GM19328 (cell line): ENCODE data around the gene WDR31.
"Not testable (repeated sequence)": the region's sequence is repeated elsewhere in the genome, so short reads cannot be mapped to it uniquely, and the experiment has no call there.

Experiments used
- ATAC-seq: cut with Tn5 transposase; IDR thresholded peaks from one replicate; pipeline ENCODE4 v1.9.1; 2021; ENCODE audit warnings: mild to moderate bottlenecking, moderate library complexity; ENCODE audit not compliant: unreplicated experiment

The WDR31 gene

DNA sequence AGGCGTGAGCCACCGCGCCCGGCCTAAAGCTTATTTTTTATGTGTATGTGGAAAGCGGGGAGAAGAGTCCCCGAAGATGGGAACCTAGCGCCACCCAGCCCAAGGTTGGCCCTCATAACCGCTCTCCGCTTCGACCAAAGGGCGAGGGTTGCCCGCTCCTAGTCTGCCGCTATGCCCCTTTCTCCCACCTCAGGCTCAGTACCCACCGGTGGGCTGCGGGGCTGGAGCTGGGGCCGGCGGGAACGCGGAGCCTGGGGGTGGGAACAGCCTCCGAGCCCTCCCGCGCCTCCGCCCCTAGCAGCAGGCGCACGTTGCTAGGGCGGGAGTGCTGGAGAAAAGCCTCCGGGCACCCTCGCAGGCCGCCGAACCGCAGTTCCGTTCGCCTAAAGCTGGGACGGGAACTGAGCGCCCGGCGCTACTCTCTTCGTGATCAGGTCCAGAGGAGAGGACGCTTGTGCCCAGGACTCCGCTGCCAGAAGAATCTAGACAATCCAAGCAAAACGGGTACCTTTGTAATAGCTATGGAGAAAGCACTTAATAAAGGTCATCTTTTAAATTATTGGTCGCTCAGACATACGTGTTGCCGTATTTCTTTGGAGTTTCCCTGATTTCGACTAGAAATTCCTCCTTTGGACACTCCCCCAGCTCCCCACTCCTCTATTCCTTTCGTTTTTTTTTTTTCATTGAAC lies at the start of gene WDR31:
TSS of gene WDR31 (minus strand) at position 265 of the 689 bp plus-strand sequence. CDS start 8,253 bp downstream, outside the sequence.
- peak; percentile 97 for ATAC-seq

GRCh38 chr9:113389451-113389850 lies 49.4 kb upstream of the WDR31 start:
- no peak for ATAC-seq

DNA sequence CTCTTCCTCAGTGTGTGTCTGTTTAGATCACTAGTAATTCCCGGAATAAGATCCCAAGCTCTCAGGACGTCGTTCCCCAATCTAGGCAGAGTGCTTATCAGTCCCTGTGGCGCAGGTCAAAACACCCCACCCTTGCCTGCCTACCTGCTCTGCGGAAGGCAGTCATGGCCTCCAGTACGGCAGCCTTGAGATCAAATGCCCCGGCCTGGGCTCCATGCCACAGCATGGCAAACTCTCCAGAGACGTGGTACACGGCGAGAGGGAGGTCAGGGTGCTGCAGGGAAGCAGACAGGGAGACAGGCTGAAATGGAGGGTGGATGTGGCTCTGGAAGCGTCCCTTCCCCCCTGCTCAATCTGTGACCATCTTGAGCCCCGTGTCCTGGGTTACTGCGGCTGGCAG lies 48.8 kb upstream of the WDR31 start:
- no peak for ATAC-seq

- no peak for ATAC-seq
Observed at GRCh38 chr9:113387560-113388230, 47.6 kb upstream of the WDR31 start.

DNA sequence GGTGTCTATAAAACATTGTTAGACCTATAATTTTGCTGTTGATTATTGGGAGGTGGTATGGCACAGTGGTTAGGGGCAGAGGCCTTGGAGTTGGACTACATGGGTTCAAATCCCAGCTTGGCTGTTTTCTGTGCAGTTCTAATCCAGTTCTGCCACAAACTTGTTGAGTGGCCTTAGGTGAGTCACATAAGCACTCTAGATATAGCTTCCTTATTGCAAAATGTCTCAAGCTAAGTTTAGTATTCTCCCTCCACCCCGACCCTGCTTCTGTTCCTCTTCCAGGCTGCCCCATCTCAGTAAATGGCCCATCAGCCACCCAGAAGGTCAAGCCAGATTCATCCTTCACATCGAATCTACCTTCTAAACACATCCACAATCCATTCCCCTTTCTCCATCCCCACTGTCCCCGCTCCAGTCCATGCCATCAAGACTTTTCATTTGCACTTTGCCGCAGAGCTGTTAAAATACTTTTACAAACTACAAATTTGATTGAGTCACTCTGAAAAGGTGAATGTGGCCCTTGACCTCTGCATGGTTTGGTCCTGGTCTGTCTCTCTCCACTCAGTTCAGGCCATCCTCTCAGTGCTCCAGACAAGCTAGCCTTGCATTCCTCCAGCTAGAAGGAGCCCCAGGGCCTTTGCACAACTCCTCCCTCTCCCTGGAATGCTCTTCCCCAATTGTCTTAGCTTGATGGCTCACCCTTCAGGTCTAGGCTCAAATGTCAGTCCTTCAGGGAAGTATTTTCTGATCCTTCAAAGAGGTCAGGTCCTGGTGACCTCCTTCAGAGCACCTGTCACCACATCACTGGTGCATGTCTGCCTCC lies 46.7 kb upstream of the WDR31 start:
- ATAC-seq, result no peak

DNA sequence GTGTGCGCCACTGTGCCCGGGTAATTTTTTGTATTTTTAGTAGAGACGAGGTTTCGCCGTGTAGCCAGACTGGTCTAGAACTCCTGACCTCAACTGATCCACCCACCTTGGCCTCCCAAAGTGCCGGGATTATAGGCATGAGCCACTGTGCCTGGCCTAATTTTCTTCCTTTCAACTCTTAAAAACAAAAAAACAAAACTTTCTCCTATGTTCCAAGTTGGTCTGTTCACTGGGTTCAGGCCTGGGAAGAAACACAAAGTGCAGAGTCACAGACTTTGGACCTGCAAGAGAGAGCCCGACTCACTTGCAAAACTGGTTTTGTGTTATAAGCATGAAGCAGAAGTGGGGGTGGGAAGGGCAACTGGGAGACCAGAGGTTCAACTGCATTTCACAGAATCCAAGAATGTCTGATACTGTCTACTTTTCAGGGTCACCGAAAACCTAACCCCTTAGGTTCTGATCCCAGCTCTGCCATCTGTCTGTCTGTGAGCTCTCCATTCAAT lies 41.9 kb upstream of the WDR31 start:
- no peak for ATAC-seq

- ATAC-seq, result not testable (repeated sequence)
Observed at GRCh38 chr9:113381441-113381840, 41.4 kb upstream of the WDR31 start.

DNA sequence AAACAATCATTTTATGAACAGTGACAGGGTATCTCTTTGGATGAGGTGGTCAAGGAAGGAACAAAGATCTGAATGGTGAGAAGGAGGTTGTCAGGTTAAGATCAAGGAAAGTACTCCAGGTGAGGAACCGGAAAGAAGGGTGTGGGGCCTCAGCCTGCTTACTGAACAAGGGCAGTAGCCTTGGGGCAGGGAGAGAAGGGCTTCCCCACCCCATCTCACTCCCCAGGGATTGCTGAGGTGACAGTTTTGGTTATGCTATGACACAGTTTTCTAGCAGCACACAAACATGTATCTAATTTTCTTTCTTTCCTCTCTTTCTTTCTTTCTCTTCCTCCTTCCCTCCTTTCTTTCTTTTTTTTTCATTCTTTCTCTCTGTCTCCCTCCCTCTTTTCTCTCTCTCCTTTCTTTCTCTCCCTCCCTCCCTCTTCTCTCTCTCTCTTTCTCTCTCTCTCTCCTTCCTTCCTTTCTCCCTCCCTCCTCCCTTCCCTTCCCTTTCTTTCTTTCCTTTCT lies 40.8 kb upstream of the WDR31 start:
- ATAC-seq, result no peak

- ATAC-seq, result not testable (repeated sequence)
Observed at GRCh38 chr9:113379829-113380210, 39.7 kb upstream of the WDR31 start.

DNA sequence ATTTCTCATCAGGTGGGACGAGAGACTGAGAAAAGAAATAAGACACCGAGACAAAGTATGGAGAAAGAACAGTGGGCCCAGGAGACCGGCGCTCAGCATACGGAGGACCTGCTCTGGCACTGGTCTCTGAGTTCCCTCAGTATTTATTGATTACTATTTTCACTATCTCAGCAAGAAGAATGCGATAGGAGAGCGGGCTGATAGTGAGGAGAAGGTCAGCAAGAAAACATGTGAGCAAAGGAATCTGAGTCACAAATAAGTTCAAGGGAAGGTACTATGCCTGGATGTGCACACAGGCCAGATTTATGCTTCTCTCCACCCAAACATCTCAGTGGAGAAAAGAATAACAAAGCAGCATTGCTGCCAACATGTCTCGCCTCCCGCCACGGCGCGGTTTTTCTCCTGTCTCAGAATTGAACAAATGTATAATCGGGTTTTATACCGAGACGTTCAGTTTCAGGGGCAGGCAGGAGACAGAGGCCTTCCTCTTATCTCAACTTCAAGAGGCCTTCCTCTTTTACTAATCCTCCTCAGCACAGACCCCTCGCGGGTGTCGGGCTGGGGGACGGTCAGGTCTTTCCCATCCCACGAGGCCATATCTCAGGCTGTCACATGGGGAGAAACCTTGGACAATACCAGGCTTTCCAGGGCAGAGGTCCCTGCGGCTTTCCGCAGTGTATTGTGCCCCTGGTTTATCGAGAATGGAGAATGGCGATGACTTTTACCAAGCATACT lies 39.2 kb upstream of the WDR31 start:
- not testable (repeated sequence) for ATAC-seq

DNA sequence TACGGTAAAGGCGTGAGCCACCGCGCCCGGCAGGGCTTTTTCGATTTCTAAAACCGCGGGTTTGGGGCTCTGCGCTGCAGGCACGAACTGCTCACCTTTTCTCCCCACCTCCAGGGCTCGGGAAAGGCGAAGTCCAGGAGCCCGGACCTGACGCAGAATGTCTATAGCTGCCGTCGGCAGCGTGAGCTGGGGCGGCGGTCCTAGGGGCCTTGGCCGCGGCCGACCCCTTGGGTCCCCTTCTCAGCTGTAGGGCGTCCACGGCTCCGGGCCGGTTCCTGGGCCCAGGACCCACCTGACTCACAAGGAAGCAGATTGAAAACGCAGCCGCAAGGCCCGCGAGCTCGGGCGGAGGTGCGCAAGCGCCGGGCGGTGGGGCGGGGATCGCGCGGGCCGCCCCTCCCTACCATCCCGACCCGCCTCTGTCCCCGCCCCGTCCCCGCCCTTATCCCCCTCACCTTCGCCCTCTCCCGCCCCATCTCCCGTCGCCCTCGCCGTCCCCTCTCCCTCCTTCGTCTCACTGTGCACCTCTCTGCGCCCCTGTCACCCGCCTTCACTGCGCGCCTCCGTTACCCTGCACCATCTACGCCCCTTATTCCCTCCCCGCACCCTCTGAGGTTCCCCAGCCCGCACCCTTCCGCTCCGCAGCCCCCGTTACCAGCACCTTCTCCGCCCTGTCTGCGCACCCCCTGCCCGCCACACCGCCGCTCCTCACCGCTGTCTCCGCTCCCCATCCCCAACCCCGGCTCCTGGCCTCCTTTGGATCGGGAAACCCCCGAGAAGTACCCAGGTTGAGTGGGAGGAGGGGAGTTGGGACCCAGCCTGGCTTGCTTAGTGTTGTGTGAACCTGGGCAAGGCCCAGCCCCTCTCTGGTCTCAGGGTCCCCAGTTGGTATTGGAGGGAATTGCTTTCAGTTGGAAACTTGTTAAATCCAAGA lies 36.8 kb upstream of the WDR31 start, which contains the start of gene HDHD3:
TSS of gene HDHD3 (minus strand) at position 353 of the 934 bp plus-strand sequence. CDS start 2,632 bp downstream, outside the sequence.
- peak; percentile 81 for ATAC-seq

- no peak for ATAC-seq
Observed at GRCh38 chr9:113375057-113376023, 35.3 kb upstream of the WDR31 start.

DNA sequence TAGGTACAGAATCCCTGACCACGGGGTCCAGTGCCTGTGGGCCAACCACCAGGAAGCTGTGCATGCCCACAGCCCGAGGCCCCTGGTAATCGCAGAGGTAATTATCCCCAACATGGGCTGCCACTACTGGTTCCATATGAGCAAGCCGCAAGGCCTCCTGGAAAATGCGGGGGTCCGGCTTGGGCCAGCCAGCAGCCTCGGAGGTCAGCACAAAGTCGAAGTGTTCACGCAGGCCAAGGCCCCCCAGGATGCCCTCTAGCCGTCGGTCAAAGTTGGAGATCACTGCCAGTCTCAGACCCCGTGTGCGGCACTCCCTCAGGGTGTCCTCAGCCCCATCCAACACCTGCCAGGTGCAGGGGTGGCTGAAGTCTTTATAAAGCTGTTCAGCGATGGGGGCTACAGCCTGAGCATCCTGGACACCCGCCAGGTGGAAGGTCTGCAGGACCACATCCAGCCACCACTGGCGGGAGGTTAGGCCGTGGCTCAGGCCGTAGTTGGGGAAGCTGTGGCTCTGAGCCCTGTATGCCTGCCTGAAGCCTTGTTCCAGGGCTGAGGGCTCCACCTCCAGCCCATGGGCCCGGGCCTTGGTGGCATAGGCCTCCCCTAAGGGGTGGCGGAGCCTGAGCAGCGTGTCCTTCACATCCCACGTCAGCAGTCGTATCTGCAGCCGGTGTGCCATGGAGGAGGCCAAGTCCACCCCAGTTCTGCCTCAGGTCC lies 33.8 kb upstream of the WDR31 start:
- ATAC-seq, result no peak

- ATAC-seq, result no peak
Observed at GRCh38 chr9:113373256-113373655, 33.2 kb upstream of the WDR31 start.

DNA sequence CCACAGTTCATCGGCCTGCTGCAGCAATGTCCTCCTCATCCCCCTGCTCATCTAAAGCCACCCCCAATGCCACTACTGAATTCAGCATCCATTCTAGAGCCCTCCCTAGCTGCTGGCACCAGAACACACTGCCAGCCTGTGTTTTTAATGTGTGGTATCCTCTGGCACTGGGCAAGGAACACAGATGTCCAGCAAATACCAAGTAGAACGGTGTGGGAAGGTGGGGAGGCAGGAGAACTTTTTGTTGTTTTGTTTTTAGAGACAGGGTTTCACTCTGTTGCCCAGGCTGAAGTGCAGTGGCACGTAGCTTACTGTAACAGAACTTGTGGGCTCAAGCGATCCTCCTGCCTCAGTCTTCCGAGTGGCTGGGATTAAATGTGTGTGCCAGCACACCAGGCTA lies 32.0 kb upstream of the WDR31 start:
- no peak for ATAC-seq

DNA sequence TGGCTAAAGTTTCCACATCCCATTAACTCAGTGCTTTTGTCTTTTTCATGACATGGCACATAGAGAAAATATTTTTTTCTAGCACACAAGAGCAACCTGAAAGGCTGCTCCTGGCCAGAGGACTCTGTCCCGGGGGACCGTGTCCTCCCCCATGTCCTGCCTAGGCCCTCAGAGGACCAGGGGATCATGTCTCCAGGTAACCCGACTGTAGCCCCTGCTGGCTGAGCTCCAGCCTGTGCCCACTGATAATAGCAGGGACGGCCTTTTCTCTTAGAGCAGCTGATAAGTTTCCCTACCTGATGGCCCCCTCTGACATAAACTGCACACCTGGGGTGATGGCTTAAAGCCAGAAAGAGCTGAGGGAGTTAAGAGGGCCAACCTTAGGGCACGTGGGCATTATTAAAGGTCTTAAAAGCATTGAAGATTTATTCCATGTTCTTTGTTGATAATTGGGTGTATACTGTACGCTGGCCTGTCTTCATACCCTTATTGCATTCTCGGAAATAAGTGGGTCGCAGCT lies 30.8 kb upstream of the WDR31 start:
- no peak for ATAC-seq

DNA sequence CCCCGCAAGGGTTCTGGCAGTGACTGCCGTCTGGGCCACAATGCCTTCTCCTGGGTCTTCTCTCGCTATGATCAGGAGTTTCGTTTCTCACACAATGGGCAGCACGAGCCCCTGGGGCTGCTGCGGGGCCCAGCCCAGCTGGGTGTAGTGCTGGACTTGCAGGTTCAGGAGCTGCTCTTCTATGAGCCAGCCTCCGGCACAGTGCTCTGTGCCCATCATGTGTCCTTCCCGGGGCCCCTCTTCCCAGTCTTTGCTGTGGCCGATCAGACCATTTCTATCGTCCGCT lies 29.7 kb upstream of the WDR31 start:
- ATAC-seq, result no peak
